K562 treated with DMSO at 1 percent for 4 hours (cell line): ENCODE data around the gene CAPZA1. TPM values are rescaled to one million over a fixed set of nuclear protein-coding genes. Genes with fewer than 3 reads are reported as not detected.

Experiments
- total RNA-seq: library from RNA; unstranded; fragments of 300-600 nt; gene quantifications from 2 replicates; pipeline ENCODE4 v1.2.3, GENCODE V29; 2022; ENCODE audit not compliant: insufficient read depth

Gene CAPZA1
- 125 and 131 TPM in 2 replicates for total RNA-seq

GRCh38 chr1:112619518-112620376 is at the start of gene CAPZA1:
Gene CAPZA1, plus strand, starts transcription at chr1:112619832. Its CDS starts 13 bp downstream, at chr1:112619845.

GRCh38 chr1:112618721-112619517 is 713 bp upstream of the CAPZA1 start, which contains the start of gene ST7L:
Gene ST7L, minus strand, starts transcription at chr1:112619141. Its CDS starts 28 bp downstream, at chr1:112619113.

GRCh38 chr1:112674440-112674985 is 54.9 kb downstream of the CAPZA1 start, which contains the start of gene MOV10:
Gene MOV10, plus strand, starts transcription at chr1:112674659. Its CDS starts 254 bp downstream, at chr1:112674913.

GRCh38 chr1:112706505-112707220 is 87.0 kb downstream of the CAPZA1 start, which contains the start of gene RHOC:
Gene RHOC, minus strand, starts transcription at chr1:112707127. Its CDS starts 3,328 bp downstream, at chr1:112703799.

GRCh38 chr1:112715264-112716053 is 95.8 kb downstream of the CAPZA1 start, which contains the start of gene PPM1J:
Gene PPM1J, minus strand, starts transcription at chr1:112715332. Its CDS starts 31 bp downstream, at chr1:112715301.

Other genes starting within 250 kb of the CAPZA1 start
- 0.51 and 0.63 TPM in 2 replicates for gene CTTNBP2NL, start 223.6 kb upstream of the CAPZA1 start, total RNA-seq
- gene WNT2B, start 110.9 kb upstream of the CAPZA1 start, total RNA-seq: 0.53 and 0.68 TPM in 2 replicates
- gene ST7L, start 691 bp upstream of the CAPZA1 start, total RNA-seq: 13.7 and 14.2 TPM in 2 replicates
- gene MOV10, start 54.8 kb downstream of the CAPZA1 start, total RNA-seq: 99.5 and 107 TPM in 2 replicates
- gene RHOC, start 87.3 kb downstream of the CAPZA1 start, total RNA-seq: 201 and 224 TPM in 2 replicates
- gene PPM1J, start 95.5 kb downstream of the CAPZA1 start, total RNA-seq: 0.68 and 0.96 TPM in 2 replicates